Measurements from ENCODE around the gene DDR2.

DDR2 gene

DNA sequence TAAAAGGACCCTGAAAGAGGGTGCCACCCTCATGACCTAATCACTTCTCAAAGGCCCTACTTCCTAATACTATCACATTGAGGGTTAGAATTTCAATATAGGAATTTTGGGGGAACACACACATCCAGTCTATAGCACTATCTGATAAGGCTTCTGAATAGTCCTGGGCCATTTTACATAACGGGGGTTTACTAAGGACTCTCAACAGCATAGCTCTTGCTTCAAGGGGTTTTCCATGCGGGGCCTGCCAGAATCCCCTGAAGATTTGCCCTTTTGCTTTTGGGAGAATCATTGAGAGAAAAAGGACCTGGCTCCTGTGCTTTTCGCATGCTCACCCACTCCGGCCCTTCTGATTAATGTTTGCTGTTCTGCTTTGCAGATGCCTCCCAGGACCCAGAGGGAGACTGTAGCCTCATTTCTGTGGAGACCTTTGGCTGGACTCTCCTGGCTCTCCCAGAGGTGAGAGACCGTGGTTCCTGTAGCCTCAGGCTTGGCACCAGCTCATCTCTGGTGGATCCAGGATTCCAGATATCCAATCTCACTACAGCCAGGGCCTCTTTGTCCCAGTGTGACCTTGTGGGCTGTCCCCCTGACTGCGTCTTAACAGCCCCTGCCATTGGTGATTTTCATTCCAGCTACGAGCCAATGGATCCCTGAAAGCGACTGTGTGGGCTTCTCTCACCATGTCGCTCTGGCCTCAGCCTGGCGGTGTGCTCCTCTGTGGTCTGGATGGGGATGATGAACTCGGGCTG is 72.6 kb downstream of the DDR2 start:
- H3K4me3 ChIP-seq (ENCODE audit: low read depth, low read length): no peak overlapping the region
- no peak for DNase-seq (ENCODE audit: low read depth, low spot score)
- in situ Hi-C loops (cut with HindIII; ENCODE audit: low sequenced_read_pairs): no loop called here
- TF ChIP-seq, protein P1, sequence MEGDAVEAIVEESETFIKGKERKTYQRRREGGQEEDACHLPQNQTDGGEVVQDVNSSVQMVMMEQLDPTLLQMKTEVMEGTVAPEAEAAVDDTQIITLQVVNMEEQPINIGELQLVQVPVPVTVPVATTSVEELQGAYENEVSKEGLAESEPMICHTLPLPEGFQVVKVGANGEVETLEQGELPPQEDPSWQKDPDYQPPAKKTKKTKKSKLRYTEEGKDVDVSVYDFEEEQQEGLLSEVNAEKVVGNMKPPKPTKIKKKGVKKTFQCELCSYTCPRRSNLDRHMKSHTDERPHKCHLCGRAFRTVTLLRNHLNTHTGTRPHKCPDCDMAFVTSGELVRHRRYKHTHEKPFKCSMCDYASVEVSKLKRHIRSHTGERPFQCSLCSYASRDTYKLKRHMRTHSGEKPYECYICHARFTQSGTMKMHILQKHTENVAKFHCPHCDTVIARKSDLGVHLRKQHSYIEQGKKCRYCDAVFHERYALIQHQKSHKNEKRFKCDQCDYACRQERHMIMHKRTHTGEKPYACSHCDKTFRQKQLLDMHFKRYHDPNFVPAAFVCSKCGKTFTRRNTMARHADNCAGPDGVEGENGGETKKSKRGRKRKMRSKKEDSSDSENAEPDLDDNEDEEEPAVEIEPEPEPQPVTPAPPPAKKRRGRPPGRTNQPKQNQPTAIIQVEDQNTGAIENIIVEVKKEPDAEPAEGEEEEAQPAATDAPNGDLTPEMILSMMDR (IDR thresholded peaks at IDR 0.05; ENCODE audit: low read depth, low read length): no peak

- DNase-seq (ENCODE audit: low read depth, low spot score): no peak
- in situ Hi-C loops (cut with HindIII; ENCODE audit: low sequenced_read_pairs): no loop called here
- TF ChIP-seq, protein P1 (IDR thresholded peaks at IDR 0.05; ENCODE audit: low read depth, low read length): no peak
- H3K4me3 ChIP-seq (ENCODE audit: low read depth, low read length): no peak overlapping the region
Measured at GRCh38 chr1:162706003-162706402, 73.7 kb downstream of the DDR2 start.

DNA sequence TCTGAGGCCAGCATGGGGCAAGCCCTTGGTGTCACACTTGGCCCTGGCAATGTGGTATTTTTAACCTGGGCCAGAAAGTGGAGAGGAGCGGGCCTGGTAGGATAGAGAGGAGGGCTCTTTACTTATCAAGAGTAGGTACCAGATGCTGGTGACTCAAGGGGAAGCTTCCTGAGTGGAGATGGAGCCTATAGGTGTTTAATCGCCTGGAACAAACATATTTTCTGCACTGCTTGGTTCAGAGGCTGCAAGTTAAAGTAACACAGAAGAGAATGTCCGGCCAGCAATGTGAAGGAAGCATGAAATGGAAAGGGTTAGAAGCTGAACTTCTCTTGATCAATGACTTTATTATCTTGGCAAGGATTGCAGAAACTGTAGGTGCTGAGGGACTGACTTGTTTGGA is 74.3 kb downstream of the DDR2 start:
- H3K4me3 ChIP-seq (ENCODE audit: low read depth, low read length): no peak overlapping the region
- DNase-seq (ENCODE audit: low read depth, low spot score): no peak
- in situ Hi-C loops (cut with HindIII; ENCODE audit: low sequenced_read_pairs): no loop called here
- TF ChIP-seq, protein P1 (IDR thresholded peaks at IDR 0.05; ENCODE audit: low read depth, low read length): no peak

GRCh38 chr1:162708286-162708685 is 76.0 kb downstream of the DDR2 start:
- no peak overlapping the region for H3K4me3 ChIP-seq (ENCODE audit: low read depth, low read length)
- in situ Hi-C loops (cut with HindIII; ENCODE audit: low sequenced_read_pairs): no loop called here
- TF ChIP-seq, protein P1 (IDR thresholded peaks at IDR 0.05; ENCODE audit: low read depth, low read length): no peak
- DNase-seq (ENCODE audit: low read depth, low spot score): no peak

DNA sequence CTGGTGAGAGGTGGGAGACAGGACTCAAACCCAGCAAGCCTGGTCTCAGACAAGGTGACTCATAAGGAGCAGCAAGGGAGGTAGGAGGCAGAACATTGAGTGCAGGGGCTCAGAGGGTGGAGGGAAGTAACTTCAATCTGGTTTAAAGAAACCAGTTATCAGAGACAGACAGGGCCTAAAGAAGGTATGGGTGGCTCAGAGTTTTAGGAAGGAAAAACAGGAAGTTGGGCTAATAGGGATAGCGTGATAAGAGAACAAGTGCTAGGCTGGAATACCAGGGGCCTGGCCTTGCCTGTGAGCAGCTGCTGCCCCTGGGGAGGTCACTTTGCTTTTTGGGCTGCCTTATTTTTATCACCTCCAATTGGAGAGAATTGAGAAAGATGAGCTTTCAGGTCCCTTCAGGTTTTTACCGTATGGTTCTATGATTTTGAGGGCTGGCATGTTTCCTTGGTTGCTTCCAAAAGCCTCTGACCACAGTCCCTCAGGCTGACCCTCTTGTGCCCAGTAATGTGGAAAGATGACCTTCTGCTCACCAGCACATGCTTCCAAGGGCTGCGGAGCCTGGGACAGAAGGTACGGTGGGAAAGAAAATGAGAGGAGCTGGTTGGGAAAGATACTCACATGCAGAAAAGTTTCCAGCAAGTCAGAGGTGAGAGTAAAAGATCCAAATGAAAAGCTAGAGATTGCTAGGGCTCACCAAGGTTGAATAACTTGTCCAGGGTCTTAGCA is 77.0 kb downstream of the DDR2 start:
- TF ChIP-seq, protein P1 (IDR thresholded peaks at IDR 0.05; ENCODE audit: low read depth, low read length): no peak
- no peak for DNase-seq (ENCODE audit: low read depth, low spot score)
- in situ Hi-C loops (cut with HindIII; ENCODE audit: low sequenced_read_pairs): no loop called here
- H3K4me3 ChIP-seq (ENCODE audit: low read depth, low read length): no peak overlapping the region

GRCh38 chr1:162709870-162710269 is 77.6 kb downstream of the DDR2 start:
- TF ChIP-seq, protein P1 (IDR thresholded peaks at IDR 0.05; ENCODE audit: low read depth, low read length): no peak

More at GRCh38 chr1:162709870-162710269, 77.6 kb downstream of the DDR2 start:
- in situ Hi-C loops (cut with HindIII; ENCODE audit: low sequenced_read_pairs): no loop called here
- no peak overlapping the region for H3K4me3 ChIP-seq (ENCODE audit: low read depth, low read length)
- DNase-seq (ENCODE audit: low read depth, low spot score): no peak
